Stimulated activated naive CD4-positive, alpha-beta T cell treated with Interleukin-2 at 50 U/mL for 16 hours (primary cell): ENCODE measurements around the gene KRTAP2-2.
"Not testable (repeated sequence)": the region's sequence is repeated elsewhere in the genome, so short reads cannot be mapped to it uniquely, and the experiment has no call there.

Experiments used
- DNase-seq: peaks from one replicate; lab custom pipeline; 2025; lab: John Stamatoyannopoulos, UW

The KRTAP2-2 gene

DNA sequence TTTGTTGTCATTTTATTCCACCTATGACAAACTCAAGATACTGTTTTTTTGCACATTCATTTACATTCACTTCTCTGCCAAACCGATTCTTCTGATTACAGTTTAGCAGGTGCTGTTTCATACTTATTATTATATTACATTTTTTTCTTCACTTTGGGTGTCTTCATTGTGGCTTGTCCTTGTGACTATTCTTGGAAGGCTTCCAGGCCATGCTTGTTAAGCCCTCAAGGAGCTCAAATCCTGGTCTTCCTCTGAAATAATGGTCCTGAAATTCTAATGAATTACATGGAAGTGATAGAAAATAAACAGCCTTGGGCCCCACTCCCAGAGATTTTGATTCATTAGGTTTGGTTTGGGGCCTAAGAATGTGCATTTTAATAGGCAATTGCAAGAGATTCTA is 9.3 kb upstream of the KRTAP2-2 start:
- DNase-seq, result no peak

DNA sequence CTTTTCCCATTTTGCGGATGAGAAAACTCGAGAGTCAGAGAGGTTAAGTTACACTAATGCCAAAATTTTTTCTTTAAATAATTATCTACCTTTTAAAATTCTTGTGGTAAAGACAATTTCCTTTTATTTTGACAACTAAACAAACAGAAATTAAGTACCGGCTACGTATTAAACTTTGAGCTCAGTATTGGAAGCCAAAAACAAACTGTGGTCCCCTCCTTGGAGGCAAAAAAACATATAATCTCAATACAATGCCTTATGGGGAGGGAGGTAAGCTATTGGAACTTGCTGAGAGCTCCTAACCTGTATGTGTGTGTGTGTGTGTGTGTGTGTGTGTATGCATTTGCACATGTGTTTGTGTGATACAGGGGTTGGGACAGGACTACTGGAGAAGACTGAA is 8.4 kb upstream of the KRTAP2-2 start:
- DNase-seq, result no peak

DNA sequence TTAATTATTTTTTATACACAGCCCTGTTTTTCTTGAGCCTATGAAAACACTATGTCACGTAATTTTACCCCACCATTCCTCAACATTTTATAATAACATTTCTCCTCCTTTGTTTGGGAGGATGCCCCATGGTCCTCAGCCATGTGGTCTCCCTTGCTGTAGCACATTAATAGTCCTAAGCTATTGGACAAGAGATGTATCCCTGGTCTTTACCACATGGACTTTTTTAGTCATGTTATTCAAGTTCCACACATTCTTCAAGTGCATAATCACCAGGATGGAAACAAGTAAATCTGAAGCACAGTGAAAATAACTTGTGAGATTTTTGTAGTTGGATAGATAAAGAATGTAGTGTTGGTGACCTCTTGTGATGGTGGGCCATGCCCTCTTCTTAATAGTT is 6.9 kb upstream of the KRTAP2-2 start:
- DNase-seq, result no peak

DNA sequence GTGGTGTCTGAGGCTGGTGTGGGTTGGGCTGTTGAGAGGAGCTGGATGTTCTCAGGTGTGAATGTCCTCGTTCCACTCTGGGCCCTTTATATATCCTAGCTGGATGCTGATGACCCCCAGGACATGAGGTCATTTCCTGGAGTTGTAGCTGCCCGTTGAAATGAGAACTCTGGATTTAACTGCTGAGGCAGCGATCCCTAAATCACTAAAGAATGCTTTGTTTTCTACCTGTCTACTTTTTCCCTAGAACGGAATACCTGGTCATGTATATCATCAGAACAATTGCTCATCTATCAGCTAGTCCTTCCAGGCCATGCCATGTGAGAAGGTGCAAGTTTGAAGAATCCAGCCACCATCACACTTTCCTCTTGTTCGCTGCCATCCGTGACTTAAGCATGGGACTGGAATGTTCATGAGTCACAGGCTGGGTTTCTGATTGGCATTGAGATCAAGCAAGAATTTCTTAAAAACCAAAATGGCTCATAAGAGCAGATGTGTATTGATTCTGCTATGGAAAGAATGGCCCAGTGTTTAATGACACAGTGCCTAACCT is 5.1 kb upstream of the KRTAP2-2 start, which contains the start of gene KRTAP2-3:
TSS of gene KRTAP2-3 (minus strand) at position 63 of the 553 bp plus-strand sequence. CDS start 64 bp downstream, outside the sequence.
- no peak for DNase-seq

DNA sequence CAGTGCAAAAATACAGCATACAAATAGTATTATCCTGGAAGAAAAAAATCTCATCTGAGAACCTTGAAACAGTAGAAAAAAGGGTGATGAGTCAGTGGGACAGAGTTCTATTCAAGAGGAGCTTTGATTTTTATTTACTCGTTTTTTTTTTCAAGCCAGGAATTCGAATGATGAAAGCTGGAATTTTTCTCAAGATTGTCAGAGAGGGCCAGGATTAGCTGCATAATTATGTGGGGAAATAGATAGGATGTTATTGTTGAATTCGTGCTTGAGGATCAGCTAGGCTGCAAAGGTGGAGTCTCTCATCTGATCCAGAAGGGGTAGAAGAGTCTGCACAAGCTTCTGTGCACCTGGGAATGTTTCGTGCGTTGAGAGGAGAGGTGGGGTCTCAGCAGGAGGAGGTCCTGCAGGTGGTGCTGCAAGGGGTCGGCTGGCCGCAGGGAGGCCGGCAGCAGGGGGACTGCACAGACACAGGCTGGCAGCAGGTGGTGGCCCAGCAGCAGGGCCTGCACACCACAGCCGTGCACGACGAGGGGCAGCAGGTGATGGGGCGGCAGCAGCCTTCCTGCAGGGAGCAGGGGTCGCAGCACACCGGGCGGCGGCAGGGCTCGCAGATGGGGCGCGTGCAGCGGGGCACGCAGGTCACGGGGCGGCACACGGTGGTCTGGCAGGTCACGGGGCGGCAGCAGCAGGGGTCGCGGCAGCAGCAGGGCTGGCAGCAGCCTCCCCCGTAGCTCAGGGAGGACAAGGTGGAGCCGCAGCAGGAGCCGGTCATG is 4.4 kb upstream of the KRTAP2-2 start:
- DNase-seq, result not testable (repeated sequence)

DNA sequence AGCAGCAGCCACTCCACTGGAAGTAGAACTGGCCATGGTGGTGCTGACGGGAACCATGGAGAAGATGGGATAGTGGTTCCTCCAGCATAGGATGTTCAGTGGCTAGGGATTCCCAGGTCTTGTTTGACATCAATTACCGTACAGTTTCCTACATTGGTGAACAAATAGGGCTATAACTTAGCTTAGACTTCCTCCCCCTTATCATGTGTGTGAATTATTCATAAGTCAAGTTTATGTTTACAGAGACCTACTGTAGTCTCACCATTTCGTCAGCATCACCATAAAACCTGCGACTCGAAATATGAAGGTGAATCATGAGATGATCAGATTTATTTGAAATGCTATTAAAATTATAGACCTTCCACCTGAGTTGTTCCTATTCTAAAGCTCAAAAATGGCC is 3.7 kb upstream of the KRTAP2-2 start:
- DNase-seq, result no peak

DNA sequence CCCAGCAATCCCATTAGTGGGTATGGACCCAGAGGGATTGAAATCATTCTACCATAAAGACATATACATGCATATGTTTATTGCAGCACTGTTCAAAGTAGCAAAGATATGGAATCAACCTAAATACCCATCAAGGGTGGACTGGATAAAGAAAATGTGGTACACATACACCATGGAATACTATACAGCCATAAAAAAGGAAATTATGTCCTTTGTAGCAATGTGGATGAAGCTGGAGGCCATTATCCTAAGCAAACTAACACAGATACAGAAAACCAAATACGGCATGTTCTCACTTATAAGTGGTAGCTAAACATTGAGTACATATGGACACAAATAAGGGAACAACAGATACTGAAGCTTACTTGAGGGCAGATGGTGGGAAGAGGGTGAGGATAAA is 2.5 kb upstream of the KRTAP2-2 start:
- DNase-seq, result no peak

DNA sequence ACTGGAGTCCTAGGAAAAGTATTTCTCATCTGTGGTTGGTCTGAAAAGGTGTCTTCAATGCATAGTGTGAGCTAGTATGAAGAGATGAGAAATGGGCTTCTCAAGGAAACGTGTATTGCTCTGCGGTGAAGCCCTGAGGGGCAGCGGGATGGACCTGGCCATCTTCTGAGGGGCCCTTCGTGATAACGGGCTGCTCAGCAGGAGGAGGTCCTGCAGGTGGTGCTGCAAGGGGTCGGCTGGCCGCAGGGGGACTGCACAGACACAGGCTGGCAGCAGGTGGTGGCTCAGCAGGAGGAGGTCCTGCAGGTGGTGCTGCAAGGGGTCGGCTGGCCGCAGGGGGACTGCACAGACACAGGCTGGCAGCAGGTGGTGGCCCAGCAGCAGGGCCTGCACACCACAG is 474 bp downstream of the KRTAP2-2 start:
- DNase-seq, result not testable (repeated sequence)

DNA sequence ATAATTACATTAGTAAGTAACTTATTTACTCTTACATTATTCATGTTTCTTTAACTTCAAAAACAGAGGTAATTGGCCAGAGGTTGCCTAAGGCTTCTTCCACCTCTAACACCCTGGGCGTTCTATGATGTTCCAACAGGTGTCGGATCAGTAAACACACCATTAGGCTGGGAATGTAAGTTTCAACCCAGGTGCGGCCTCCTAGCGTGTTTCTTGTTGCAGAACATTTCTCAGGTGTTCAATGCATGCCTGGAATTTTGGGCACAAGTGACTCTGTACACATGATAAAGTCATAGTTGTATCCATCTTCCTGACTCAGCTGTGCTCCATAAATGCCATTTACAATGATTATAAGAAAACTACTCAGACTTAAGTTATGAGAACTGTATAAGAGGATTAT is 1.0 kb downstream of the KRTAP2-2 start:
- DNase-seq, result no peak

DNA sequence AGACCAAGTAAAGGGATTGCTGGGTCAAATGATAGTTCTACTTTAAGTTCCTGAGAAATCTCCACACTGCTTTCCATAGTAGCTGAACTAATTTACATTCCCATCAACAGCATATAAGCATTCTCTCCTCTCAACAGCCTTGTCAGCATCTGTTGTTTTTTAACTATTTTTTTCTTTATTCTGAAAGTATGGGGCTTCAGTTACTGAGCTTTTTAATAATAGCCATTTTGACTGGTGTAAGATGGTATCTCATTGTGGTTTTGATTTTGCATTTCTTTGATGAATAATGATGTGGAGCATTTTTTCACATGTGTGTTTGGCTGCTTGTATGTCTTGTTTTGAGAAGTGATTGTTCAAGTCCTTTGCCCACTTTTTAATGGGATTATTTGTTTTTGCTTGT is 2.5 kb downstream of the KRTAP2-2 start:
- no peak for DNase-seq

DNA sequence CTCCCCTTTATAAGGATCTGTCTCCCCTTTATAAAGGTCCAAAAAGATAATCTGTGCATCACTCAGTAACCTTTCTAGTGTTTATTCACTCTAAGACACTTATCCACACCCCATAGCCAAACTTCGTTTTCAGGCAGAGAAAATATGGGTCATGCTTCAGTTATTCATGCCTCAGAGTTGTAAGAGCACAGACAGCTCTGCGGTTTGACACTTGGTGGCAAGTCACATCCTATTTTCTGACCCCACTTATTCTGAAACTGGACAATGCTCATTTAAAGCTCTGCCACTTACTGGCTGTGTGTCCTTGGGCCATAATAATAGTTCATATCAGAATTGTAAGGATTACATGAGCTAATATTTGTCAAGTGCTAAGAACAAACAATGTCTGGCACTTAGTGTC is 5.9 kb downstream of the KRTAP2-2 start:
- no peak for DNase-seq

DNA sequence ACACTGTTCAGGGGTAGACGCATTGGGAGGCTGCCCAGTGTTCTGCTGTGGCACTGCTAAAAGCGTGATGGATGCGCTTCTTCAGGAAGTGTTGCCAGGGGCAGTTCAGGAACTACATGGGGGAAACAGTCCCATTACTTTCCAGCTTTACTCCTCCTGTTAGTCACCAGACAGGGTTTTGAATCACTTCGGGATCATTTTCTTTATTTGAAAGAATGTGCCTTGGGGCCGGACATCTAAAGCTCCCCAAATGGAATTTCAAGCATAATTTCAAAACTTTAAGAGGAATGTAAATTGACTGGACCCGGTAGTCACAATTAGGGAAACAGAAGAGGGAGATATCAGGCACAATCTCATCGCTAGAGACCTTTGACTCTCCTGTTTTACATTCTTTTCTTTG is 6.6 kb downstream of the KRTAP2-2 start:
- no peak for DNase-seq

DNA sequence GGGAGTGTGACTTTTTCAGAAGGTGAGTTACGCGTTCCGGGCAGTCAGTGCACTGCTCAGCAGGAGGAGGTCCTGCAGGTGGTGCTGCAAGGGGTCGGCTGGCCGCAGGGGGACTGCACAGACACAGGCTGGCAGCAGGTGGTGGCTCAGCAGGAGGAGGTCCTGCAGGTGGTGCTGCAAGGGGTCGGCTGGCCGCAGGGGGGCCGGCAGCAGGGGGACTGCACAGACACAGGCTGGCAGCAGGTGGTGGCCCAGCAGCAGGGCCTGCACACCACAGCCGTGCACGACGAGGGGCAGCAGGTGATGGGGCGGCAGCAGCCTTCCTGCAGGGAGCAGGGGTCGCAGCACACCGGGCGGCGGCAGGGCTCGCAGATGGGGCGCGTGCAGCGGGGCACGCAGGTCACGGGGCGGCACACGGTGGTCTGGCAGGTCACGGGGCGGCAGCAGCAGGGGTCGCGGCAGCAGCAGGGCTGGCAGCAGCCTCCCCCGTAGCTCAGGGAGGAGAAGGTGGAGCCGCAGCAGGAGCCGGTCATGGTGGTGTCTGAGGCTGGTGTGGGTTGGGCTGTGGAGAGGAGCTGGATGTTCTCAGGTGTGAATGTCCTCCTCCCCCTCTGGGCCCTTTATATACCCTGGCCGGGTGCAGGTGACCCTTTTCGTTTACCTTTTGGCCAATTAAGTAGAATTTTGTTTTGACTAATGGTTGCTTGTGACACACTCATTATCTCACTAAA is 8.1 kb downstream of the KRTAP2-2 start, which contains the start of gene KRTAP2-1:
TSS of gene KRTAP2-1 (minus strand) at position 582 of the 731 bp plus-strand sequence. CDS start at position 533, 49 bp downstream.
- DNase-seq, result not testable (repeated sequence)

DNA sequence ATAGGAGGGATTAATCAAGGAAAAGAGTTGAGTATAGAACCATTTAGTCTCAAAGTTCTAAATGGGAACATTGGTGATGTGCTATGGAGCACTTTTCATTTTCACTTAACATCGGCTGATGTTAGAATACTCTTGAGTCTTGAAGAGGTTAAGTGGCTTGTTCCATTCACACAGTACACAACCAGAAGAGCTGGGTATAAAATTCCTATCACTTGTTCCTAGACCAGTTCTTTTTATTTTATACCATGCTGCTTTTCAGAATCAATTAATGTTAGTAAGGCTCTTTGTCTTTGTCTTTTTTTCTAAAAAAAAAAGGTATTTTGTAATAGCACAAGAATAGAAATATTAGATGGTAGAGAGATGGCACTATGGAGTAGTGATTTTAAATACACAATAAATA is 12.1 kb downstream of the KRTAP2-2 start:
- DNase-seq, result no peak

DNA sequence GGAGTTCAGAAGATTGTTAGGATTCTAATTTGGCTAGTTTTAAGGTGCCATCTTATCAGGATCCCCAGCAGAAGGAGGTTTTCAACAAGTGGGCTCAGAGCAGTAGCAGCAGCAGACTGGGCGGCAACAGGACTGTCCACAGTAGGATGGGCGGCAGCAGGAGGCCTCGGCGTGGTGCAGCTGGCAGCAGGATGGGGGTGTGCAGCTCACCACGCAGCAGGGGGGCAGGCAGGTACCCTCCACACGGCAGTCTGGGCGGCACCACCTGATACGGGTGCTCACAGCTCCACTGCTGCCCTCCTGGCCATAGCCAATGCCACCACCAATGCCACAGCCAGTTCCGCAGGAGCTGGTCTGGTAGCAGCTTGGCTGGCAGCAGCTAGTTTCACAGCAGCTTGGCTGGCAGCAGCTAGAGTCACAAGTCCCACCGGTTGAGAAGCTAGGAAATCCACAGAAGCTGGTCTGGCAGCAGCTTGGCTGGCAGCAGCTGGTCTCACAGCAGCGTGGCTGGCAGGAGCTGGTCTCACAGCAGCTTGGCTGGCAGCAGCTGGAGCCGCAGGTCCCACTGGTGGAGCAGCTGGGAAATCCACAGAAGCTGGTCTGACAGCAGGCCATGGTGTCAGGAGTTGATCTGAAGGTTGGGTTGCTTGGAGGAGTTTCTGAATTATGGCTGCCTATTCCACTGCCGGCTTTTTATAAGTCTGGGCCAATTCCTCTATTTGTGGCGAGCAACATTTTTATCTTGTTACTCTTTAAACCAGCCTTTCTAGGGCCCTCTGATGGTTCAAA is 14.1 kb downstream of the KRTAP2-2 start, which contains the start of gene KRTAP1-1:
TSS of gene KRTAP1-1 (minus strand) at position 668 of the 789 bp plus-strand sequence. CDS start at position 615, 53 bp downstream.
- not testable (repeated sequence) for DNase-seq

DNA sequence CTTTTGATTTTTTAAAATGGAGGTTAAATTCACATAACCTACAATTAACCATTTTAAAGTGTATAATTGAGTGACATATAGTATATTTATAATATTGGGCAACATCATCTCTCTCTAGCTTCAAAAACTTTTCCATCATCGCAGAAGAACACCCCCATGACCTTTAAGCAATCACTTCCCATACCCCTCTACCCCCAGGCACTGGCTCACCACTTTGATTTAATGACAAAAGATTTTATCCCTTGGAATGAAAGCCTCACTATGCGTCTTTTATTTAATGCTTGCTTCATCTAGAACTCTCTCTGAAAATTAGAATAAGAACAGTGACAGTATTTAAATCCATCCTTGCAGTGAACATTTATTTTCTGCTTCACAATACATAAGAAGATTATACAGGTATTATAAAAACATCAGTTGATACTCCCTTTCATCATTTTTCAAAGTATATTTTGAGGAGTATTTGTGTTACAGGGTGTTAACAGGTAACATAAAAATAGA is 17.1 kb downstream of the KRTAP2-2 start:
- DNase-seq, result no peak

DNA sequence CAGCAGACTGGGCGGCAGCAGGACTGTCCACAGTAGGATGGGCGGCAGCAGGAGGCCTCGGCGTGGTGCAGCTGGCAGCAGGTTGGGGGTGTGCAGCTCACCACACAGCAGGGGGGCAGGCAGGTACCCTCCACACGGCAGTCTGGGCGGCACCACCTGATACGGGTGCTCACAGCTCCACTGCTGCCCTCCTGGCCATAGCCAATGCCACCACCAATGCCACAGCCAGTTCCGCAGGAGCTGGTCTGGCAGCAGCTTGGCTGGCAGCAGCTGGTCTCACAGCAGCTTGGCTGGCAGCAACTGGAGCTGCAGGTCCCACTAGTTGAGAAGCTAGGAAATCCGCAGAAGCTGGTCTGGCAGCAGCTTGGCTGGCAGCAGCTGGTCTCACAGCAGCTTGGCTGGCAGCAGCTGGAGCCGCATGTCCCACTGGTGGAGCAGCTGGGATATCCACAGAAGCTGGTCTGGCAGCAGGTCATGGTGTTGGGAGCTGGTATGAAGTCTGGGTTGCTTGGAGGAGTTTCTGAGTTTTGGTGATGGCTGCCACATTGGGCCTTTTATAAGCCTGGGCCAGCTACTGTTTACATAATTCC is 20.6 kb downstream of the KRTAP2-2 start, which contains the start of gene KRTAP1-3:
TSS of gene KRTAP1-3 (minus strand) at position 529 of the 590 bp plus-strand sequence. CDS start at position 476, 53 bp downstream.
- DNase-seq, result not testable (repeated sequence)

DNA sequence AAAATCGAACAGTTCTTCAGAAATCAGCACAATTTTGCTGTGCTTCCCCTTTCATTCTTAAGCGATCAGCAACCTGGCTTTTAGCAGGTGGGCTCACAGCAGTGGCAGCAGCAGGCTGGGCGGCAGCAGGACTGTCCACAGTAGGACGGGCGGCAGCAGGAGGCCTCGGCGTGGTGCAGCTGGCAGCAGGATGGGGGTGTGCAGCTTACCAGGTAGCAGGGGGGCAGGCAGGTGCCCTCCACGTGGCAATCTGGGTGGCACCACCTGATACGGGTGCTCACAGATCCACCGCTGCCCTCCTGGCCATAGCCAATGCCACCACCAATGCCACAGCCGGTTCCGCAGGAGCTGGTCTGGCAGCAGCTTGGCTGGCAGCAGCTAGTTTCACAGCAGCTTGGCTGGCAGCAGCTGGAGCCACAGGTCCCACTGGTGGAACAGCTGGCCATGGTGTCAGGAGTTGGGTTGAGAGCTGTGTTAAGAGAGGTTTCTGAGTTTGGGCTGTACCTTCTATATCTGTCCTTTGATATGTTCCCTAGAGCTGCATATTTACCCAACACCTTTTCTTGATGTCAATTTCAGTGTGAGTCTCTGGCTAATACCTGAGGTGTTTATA is 25.3 kb downstream of the KRTAP2-2 start, which contains the start of gene KRTAP1-4:
TSS of gene KRTAP1-4 (minus strand) at position 563 of the 613 bp plus-strand sequence. CDS start at position 446, 117 bp downstream.
- no peak for DNase-seq

DNA sequence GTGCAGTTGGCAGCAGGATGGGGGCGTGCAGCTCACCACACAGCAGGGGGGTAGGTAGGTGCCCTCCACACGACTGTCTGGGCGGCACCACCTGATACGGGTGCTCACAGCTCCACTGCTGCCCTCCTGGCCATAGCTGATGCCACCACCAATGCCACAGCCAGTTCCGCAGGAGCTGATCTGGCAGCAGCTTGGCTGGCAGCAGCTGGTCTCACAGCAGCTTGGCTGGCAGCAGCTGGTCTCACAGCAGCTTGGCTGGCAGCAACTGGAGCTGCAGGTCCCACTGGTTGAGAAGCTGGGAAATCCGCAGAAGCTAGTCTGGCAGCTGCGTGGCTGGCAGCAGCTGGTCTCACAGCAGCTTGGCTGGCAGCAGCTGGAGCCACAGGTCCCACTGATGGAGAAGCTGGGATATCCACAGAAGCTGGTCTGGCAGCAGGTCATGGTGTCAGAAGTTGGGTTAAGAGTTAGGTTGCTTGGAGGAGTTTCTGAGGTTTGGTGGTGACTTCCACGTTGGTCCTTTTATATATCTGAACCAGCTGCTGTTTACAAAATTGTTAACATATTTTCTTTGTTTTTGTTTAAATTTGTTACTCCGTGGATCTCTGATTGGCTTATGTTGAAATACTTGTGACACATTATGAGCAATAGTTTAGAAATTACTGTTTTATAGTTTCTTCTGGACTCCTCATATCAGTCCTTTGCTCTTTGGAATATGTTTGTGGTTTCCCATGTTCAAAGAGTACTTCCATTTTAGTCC is 28.1 kb downstream of the KRTAP2-2 start, which contains the start of gene KRTAP1-5:
TSS of gene KRTAP1-5 (minus strand) at position 494 of the 757 bp plus-strand sequence. CDS start at position 441, 53 bp downstream.
- no peak for DNase-seq

DNA sequence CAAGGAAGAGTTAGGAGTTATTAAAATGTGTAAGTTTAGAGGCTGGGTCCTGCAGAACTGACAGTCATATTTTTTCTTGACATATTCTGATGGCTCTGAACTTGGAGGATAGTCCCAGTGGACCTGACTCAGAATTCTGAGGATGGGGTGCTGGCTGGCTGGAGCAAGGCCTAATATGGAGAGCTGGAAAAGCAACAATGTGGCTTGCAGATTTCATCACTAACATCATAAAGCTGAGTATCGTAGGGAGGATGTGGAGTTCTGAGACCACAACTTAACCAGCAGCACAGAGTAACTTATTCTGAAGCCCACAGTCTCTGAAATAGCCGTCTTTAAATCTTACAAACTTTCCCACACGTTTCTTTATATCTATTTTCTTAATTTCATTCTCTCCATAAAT is 30.3 kb downstream of the KRTAP2-2 start:
- DNase-seq, result no peak
